ENCODE measurements around the gene GSX2. TPM values are rescaled to one million over a fixed set of nuclear protein-coding genes. Genes with fewer than 3 reads are reported as not detected.
A peak's percentile ranks its signal among the peaks of the same experiment; 100 is the strongest.

Gene GSX2
- total RNA-seq, 4 donors from 2014 or later: not detected

GRCh38 chr4:54101190-54102041 is 1.5 kb downstream of the GSX2 start:
- Histone ChIP-seq H3K27me3 (peaks cover 4 to 40% of the 10 kb centered on the region in 2 donors), H3K4me1 (peaks cover 0 to 23% (median 16%) of the 10 kb centered on the region in 4 donors), H3K27ac (no peak overlapping the region), H3K9me3 (no peaks in the 10 kb centered on the region), H3K36me3 (no peaks in the 10 kb centered on the region), H3K4me3 (peak overlapping the region in 2 of 4 donors; percentile 40 to 44)
- TF ChIP-seq POLR2A (IDR thresholded peaks at IDR 0.05) (no peak), CTCF (IDR thresholded peaks at IDR 0.05) (no peak)
- no peak for DNase-seq

GRCh38 chr4:54102531-54103106 is 2.7 kb downstream of the GSX2 start:
- TF ChIP-seq POLR2A (IDR thresholded peaks at IDR 0.05) (no peak), CTCF (IDR thresholded peaks at IDR 0.05) (no peak)
- Histone ChIP-seq H3K27ac (no peak overlapping the region), H3K4me3 (no peak overlapping the region)

GRCh38 chr4:54103190-54103574 is 3.2 kb downstream of the GSX2 start:
- DNase-seq: no peak
- Histone ChIP-seq H3K4me3 (no peak overlapping the region), H3K27me3 (peaks cover 4 to 29% of the 10 kb centered on the region in 2 donors), H3K4me1 (peaks cover 0 to 23% (median 17%) of the 10 kb centered on the region in 4 donors), H3K9me3 (no peaks in the 10 kb centered on the region), H3K27ac (no peak overlapping the region), H3K36me3 (no peaks in the 10 kb centered on the region)
- TF ChIP-seq POLR2A (IDR thresholded peaks at IDR 0.05) (no peak), CTCF (IDR thresholded peaks at IDR 0.05) (no peak)

More at GRCh38 chr4:54102531-54103106, 2.7 kb downstream of the GSX2 start:
- no peaks in the 10 kb centered on the region for H3K9me3 ChIP-seq
- H3K4me1 ChIP-seq: peaks cover 0 to 23% (median 16%) of the 10 kb centered on the region in 4 donors
- no peaks in the 10 kb centered on the region for H3K36me3 ChIP-seq
- DNase-seq: no peak
- peaks cover 4 to 32% of the 10 kb centered on the region in 2 donors for H3K27me3 ChIP-seq

GRCh38 chr4:54104907-54105306 is 4.9 kb downstream of the GSX2 start:
- Histone ChIP-seq H3K9me3 (no peaks in the 10 kb centered on the region), H3K27me3 (peaks cover 3 to 38% of the 10 kb centered on the region in 2 donors), H3K36me3 (no peaks in the 10 kb centered on the region), H3K4me3 (no peak overlapping the region), H3K4me1 (peaks cover 0 to 38% (median 12%) of the 10 kb centered on the region in 4 donors), H3K27ac (no peak overlapping the region)
- TF ChIP-seq CTCF (IDR thresholded peaks at IDR 0.05) (no peak), POLR2A (IDR thresholded peaks at IDR 0.05) (no peak)
- DNase-seq: no peak

GRCh38 chr4:54107951-54108748 is 8.2 kb downstream of the GSX2 start:
- Histone ChIP-seq H3K4me3 (no peak overlapping the region), H3K27me3 (peaks cover 0 to 15% of the 10 kb centered on the region in 2 donors), H3K36me3 (no peaks in the 10 kb centered on the region), H3K9me3 (no peaks in the 10 kb centered on the region), H3K4me1 (peaks cover 0 to 20% (median 0%) of the 10 kb centered on the region in 4 donors), H3K27ac (no peak overlapping the region)
- TF ChIP-seq CTCF (IDR thresholded peaks at IDR 0.05) (no peak), POLR2A (IDR thresholded peaks at IDR 0.05) (no peak)
- DNase-seq: no peak
